HCT116 (cell line): ENCODE data around the gene TSPAN11. TPM values are rescaled to one million over a fixed set of nuclear protein-coding genes. Genes with fewer than 3 reads are reported as not detected.

Experiments used
- ATAC-seq: fragments of 200-7000 bp; cut with Tn5 transposase; 2 replicates; pipeline ENCODE4 v1.9.1; 2020; ENCODE audit warnings: mild to moderate bottlenecking, moderate library complexity
- BruUV-seq: library from RNA; stranded (reverse); fragments of 400-500 nt; replicated peaks from 2 replicates; lab custom pipeline; 2021; lab: Mats Ljungman, UMichigan
- CTCF ChIA-PET: fragments of 300-600 bp; sonication (Branson Sonifier 250); formaldehyde crosslinking; loops from one replicate; lab custom pipeline; 2021; ENCODE audit warnings: antibody characterized with exemption; lab: Charles Lee
- POLR2A ChIA-PET: fragments of 300-600, 350-600 bp; sonication (Branson Sonifier 250); formaldehyde crosslinking; loops from one replicate; lab custom pipeline; 2021; ENCODE audit warnings: antibody characterized with exemption; lab: Charles Lee
- RAD21 ChIA-PET, 2 experiments: fragments of 300-600 bp; sonication (Branson Sonifier 250); formaldehyde crosslinking; loops; one replicate each; lab custom pipeline; 2023; ENCODE audit warnings: low total read pairs in 2 of 2; ENCODE audit not compliant: uncharacterized antibody in 2 of 2, unreplicated experiment in 2 of 2, low non-redundant PET in 1 of 2; lab: Charles Lee
- DNase-seq: peaks from one replicate; pipeline ENCODE4 v3.0.0-alpha.2; 2010; ENCODE audit warnings: low read depth, low spot score
- H2AFZ ChIP-seq: fragments of 200-600 bp; shearing (Covaris generic), sonication (generic); 2 replicates; pipeline ENCODE4 v1.6.1; 2017; ENCODE audit warnings: low read depth, mixed run types, mixed read lengths, antibody characterized with exemption, low read length; ENCODE audit not compliant: poor library complexity, severe bottlenecking
- H3K27ac ChIP-seq: 2 replicates; pipeline ENCODE4 v1.5.1; 2012; ENCODE audit warnings: low read depth, low read length
- H3K27me3 ChIP-seq: fragments of 200-600 bp; sonication (generic); 2 replicates; pipeline ENCODE4 v1.6.1; 2016; ENCODE audit warnings: mixed run types, low read length, mixed read lengths; ENCODE audit not compliant: insufficient read depth
- H3K36me3 ChIP-seq, 2 experiments: fragments of 200-500 bp in 1 of 2; fragments of 200-600 bp in 1 of 2; sonication (Bioruptor generic) in 1 of 2; sonication (generic) in 1 of 2; 2 replicates each; pipeline versions ENCODE4 v1.5.1 to v1.6.1; 2014 to 2016; ENCODE audit warnings: low read length in 2 of 2, inconsistent platforms in 1 of 2, mixed read lengths in 1 of 2, mixed run types in 1 of 2; ENCODE audit not compliant: insufficient read depth in 2 of 2, control insufficient read depth in 1 of 2
- H3K4me1 ChIP-seq, 2 experiments: fragments of 200-600 bp in 1 of 2; sonication (generic) in 1 of 2; 2 replicates each; pipeline versions ENCODE4 v1.5.1 to v1.6.1; 2012 to 2017; ENCODE audit warnings: low read length in 2 of 2, inconsistent platforms in 1 of 2, mild to moderate bottlenecking in 1 of 2, mixed read lengths in 1 of 2, mixed run types in 1 of 2, moderate library complexity in 1 of 2; ENCODE audit not compliant: insufficient read depth in 2 of 2, control insufficient read depth in 1 of 2
- H3K4me2 ChIP-seq: fragments of 200-600 bp; sonication (generic); 2 replicates; pipeline ENCODE4 v1.6.1; 2017; ENCODE audit warnings: mixed run types, low read length, mixed read lengths
- H3K4me3 ChIP-seq, 2 experiments: fragments of 200-600 bp in 1 of 2; sonication (generic) in 1 of 2; replicated peaks in 1 of 2; 2 replicates each; pipeline ENCODE4 v1.5.1; 2011 to 2016; ENCODE audit warnings: low read length in 2 of 2, control low read depth in 1 of 2, low read depth in 1 of 2, mild to moderate bottlenecking in 1 of 2, mixed read lengths in 1 of 2, mixed run types in 1 of 2
- H3K79me2 ChIP-seq: fragments of 200-600 bp; sonication (generic); 2 replicates; pipeline ENCODE4 v1.6.1; 2017; ENCODE audit warnings: mild to moderate bottlenecking, mixed run types, low read length, moderate library complexity, mixed read lengths; ENCODE audit not compliant: insufficient read depth
- H3K9ac ChIP-seq: fragments of 200-600 bp; sonication (generic); 2 replicates; pipeline ENCODE4 v1.6.1; 2016; ENCODE audit warnings: low read length, mixed read lengths
- H3K9me2 ChIP-seq: fragments of 200-600 bp; sonication (generic), shearing (Covaris generic); 2 replicates; pipeline ENCODE4 v1.6.1; 2017; ENCODE audit warnings: mixed run types, mild to moderate bottlenecking, moderate library complexity; ENCODE audit not compliant: insufficient read depth
- H3K9me3 ChIP-seq, 2 experiments: fragments of 200-500 bp in 1 of 2; fragments of 200-600 bp in 1 of 2; sonication (Bioruptor generic) in 1 of 2; sonication (generic) in 1 of 2; 2 replicates each; pipeline ENCODE4 v1.6.1; 2014 to 2017; ENCODE audit warnings: low read length in 2 of 2, mixed read lengths in 2 of 2, inconsistent platforms in 1 of 2, low read depth in 1 of 2, mild to moderate bottlenecking in 1 of 2, mixed run types in 1 of 2, moderate library complexity in 1 of 2; ENCODE audit not compliant: control insufficient read depth in 1 of 2, insufficient read depth in 1 of 2
- H4K20me1 ChIP-seq: fragments of 200-600 bp; sonication (generic), shearing (Covaris generic); 2 replicates; pipeline ENCODE4 v1.6.1; 2017; ENCODE audit warnings: mixed run types, mild to moderate bottlenecking, moderate library complexity; ENCODE audit not compliant: insufficient read depth
- CBX3 ChIP-seq: IDR thresholded peaks from 2 replicates; pipeline ENCODE4 v1.6.1; 2012; ENCODE audit warnings: low read depth
- EGR1 ChIP-seq: IDR thresholded peaks from 2 replicates; pipeline ENCODE4 v1.6.1; 2012; ENCODE audit warnings: low read depth
- EZH2phosphoT487 ChIP-seq: fragments of 200-600 bp; IDR thresholded peaks from 2 replicates; pipeline ENCODE4 v1.6.1; 2018; ENCODE audit warnings: antibody characterized with exemption, borderline replicate concordance
- JUND ChIP-seq: IDR thresholded peaks from 2 replicates; pipeline ENCODE4 v1.6.1; 2012
- POLR2A ChIP-seq: IDR thresholded peaks from 2 replicates; pipeline ENCODE4 v1.7.0; 2011; ENCODE audit warnings: borderline replicate concordance; ENCODE audit not compliant: insufficient read depth, insufficient read length; ENCODE audit errors: extremely low read depth
- RAD21 ChIP-seq: IDR thresholded peaks from 2 replicates; pipeline ENCODE4 v1.6.1; 2012; ENCODE audit warnings: low read depth, mild to moderate bottlenecking
- SIN3A ChIP-seq: IDR thresholded peaks from 2 replicates; pipeline ENCODE4 v1.6.1; 2012; ENCODE audit warnings: low read depth
- SP1 ChIP-seq: IDR thresholded peaks from 2 replicates; pipeline ENCODE4 v1.6.1; 2012; ENCODE audit warnings: low read depth
- ZFX ChIP-seq: fragments of 450-650 bp; IDR thresholded peaks from 2 replicates; pipeline ENCODE4 v1.6.1; 2017
- ZNF274 ChIP-seq: fragments of 200-500 bp; sonication (Bioruptor generic); IDR thresholded peaks from 2 replicates; pipeline ENCODE4 v1.6.1; 2014; ENCODE audit warnings: mild to moderate bottlenecking, low read depth, low read length, inconsistent platforms
- intact Hi-C: fragments of 100-400 bp; cut with micrococcal nuclease; formaldehyde crosslinking; loops from 2 replicates; pipeline ENCODE4 v1.10.0; 2022
- total RNA-seq: library from RNA; stranded (reverse); gene quantifications from one replicate; pipeline ENCODE4 v1.2.1, GENCODE V29; 2021; ENCODE audit not compliant: unreplicated experiment
- TF ChIP-seq, protein P1 (sequence below), 3 experiments: fragments of 200-600 bp in 1 of 3; sonication (generic) in 1 of 3; IDR thresholded peaks in 2 of 3; conservative IDR thresholded peaks in 1 of 3; 2 replicates each; pipeline ENCODE4 v1.5.1; 2012 to 2017; ENCODE audit warnings: low read depth in 2 of 3, low read length in 2 of 3, antibody characterized with exemption in 1 of 3, borderline replicate concordance in 1 of 3, control low read depth in 1 of 3, mild to moderate bottlenecking in 1 of 3, mixed read lengths in 1 of 3, mixed run types in 1 of 3, moderate library complexity in 1 of 3; ENCODE audit not compliant: insufficient read depth in 1 of 3

The TSPAN11 gene
- total RNA-seq, 1 experiment from 2014 or later: not detected

DNA sequence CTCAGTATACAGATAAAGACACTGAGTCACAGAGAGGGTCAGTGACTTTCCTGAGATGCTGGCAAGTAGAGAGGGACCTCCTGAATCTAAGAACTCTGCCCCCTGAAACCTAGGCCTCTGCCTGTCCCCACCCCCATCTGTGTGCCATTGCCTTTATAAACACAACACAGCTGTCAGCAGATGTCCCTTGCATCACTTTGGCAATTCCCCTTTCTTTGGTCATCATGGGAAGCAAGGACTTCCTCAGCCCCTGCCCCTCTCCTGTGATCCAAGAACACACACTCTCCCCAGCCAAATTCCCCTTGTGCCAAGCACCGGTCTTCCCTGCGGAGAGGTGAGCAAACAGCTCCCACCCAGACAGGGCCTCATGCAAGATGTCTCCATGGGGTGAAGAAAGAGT lies 8.3 kb downstream of the TSPAN11 start:
- Histone ChIP-seq H3K4me1 (no peaks in the 10 kb centered on the region), H3K9me3 (no peaks in the 10 kb centered on the region), H3K79me2 (no peaks in the 10 kb centered on the region), H3K4me2 (no peak overlapping the region), H3K4me3 (no peak overlapping the region), H3K27ac (no peak overlapping the region), H3K9ac (no peak overlapping the region), H3K36me3 (no peaks in the 10 kb centered on the region), H4K20me1 (no peaks in the 10 kb centered on the region), H3K27me3 (peaks cover 18% of the 10 kb centered on the region; the same call in 1 of the 2 replicates), H3K9me2 (no peaks in the 10 kb centered on the region), H2AFZ (no peak overlapping the region)
- intact Hi-C loops: no loop called here
- no TSS peak for BruUV-seq
- ChIA-PET POLR2A (no interaction called here), RAD21 (no interaction called here), CTCF (no interaction called here)
- no peak for TF ChIP-seq ZNF274
- no peak for TF ChIP-seq CBX3
- no peak for TF ChIP-seq SIN3A
- TF ChIP-seq POLR2A: no peak
- no peak for TF ChIP-seq EZH2phosphoT487
- TF ChIP-seq JUND: no peak
- no peak for TF ChIP-seq SP1
- TF ChIP-seq EGR1: no peak
- TF ChIP-seq, protein P1, sequence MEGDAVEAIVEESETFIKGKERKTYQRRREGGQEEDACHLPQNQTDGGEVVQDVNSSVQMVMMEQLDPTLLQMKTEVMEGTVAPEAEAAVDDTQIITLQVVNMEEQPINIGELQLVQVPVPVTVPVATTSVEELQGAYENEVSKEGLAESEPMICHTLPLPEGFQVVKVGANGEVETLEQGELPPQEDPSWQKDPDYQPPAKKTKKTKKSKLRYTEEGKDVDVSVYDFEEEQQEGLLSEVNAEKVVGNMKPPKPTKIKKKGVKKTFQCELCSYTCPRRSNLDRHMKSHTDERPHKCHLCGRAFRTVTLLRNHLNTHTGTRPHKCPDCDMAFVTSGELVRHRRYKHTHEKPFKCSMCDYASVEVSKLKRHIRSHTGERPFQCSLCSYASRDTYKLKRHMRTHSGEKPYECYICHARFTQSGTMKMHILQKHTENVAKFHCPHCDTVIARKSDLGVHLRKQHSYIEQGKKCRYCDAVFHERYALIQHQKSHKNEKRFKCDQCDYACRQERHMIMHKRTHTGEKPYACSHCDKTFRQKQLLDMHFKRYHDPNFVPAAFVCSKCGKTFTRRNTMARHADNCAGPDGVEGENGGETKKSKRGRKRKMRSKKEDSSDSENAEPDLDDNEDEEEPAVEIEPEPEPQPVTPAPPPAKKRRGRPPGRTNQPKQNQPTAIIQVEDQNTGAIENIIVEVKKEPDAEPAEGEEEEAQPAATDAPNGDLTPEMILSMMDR (IDR thresholded peaks at IDR 0.05 in 2 of 3, conservative IDR thresholded peaks at IDR 0.05 in 1 of 3; ENCODE audit: borderline replicate concordance in 1 of 3, insufficient read depth in 1 of 3, low read depth in 2 of 3, low read length in 2 of 3): no peak
- no peak for TF ChIP-seq ZFX
- DNase-seq: no peak
- no peak for ATAC-seq

DNA sequence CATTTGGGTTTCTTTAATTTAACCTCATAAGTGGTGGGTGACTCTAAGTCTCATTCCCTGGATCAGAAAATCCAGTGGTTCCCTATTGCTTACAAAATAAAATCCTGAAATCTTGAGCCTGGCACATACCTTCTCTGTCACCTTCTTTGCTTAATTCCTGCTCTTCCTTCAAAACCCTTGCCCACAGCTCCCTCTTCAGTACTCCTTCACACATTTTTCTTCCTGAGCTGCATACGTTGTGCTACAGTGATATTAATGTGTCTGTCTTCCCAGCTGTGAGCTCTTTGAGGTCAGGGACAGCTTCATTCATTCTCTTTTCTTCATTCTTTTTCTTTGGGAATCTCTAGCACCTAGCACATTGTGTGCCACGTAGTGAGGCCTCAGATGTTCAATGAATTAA lies 9.5 kb downstream of the TSPAN11 start:
- Histone ChIP-seq H3K4me3 (no peak overlapping the region), H3K27me3 (peaks cover 24% of the 10 kb centered on the region; the same call in 1 of the 2 replicates), H3K9ac (no peak overlapping the region), H3K79me2 (no peaks in the 10 kb centered on the region), H3K27ac (no peak overlapping the region), H3K9me2 (no peaks in the 10 kb centered on the region), H3K4me2 (no peak overlapping the region), H3K4me1 (no peaks in the 10 kb centered on the region), H3K36me3 (no peaks in the 10 kb centered on the region), H2AFZ (no peak overlapping the region), H3K9me3 (no peaks in the 10 kb centered on the region), H4K20me1 (no peaks in the 10 kb centered on the region)
- intact Hi-C loops: no loop called here
- ATAC-seq (no peak), DNase-seq (no peak)
- ChIA-PET RAD21 (no interaction called here), POLR2A (no interaction called here), CTCF (no interaction called here)
- TF ChIP-seq RAD21 (peak; percentile 14; the same call in 1 of the 2 replicates), ZFX (no peak)
- BruUV-seq: no TSS peak
